GM12864 (cell line): ENCODE data around the gene DPH3.

Experiments used
- DNase-seq: peaks from one replicate; pipeline ENCODE4 v3.0.0-alpha.2; 2011; ENCODE audit warnings: low read depth
- H3K4me3 ChIP-seq: 2 replicates; pipeline ENCODE4 v1.5.1; 2011; ENCODE audit warnings: mild to moderate bottlenecking, low read depth, low read length, control low read depth
- CTCF ChIP-seq: IDR thresholded peaks from 2 replicates; pipeline ENCODE4 v1.5.1; 2011; ENCODE audit warnings: low read depth, mild to moderate bottlenecking, moderate library complexity, low read length, control low read depth, inconsistent platforms; ENCODE audit errors: missing control alignments

Gene DPH3

GRCh38 chr3:16300307-16300706 is 35.6 kb upstream of the DPH3 start:
- no peak overlapping the region for H3K4me3 ChIP-seq
- TF ChIP-seq CTCF, result no peak
- no peak for DNase-seq

GRCh38 chr3:16299746-16300145 is 35.0 kb upstream of the DPH3 start:
- no peak overlapping the region for H3K4me3 ChIP-seq
- DNase-seq, result no peak
- TF ChIP-seq CTCF, result no peak

GRCh38 chr3:16298891-16299290 is 34.1 kb upstream of the DPH3 start:
- no peak for DNase-seq
- no peak overlapping the region for H3K4me3 ChIP-seq
- no peak for TF ChIP-seq CTCF

GRCh38 chr3:16297997-16298885 is 33.5 kb upstream of the DPH3 start:
- no peak overlapping the region for H3K4me3 ChIP-seq
- TF ChIP-seq CTCF, result no peak
- DNase-seq, result no peak

GRCh38 chr3:16295298-16295890 is 30.7 kb upstream of the DPH3 start:
- H3K4me3 ChIP-seq, result no peak overlapping the region
- no peak for DNase-seq
- no peak for TF ChIP-seq CTCF

- TF ChIP-seq CTCF, result no peak
Observed at GRCh38 chr3:16294844-16295243, 30.1 kb upstream of the DPH3 start.

More at GRCh38 chr3:16294844-16295243, 30.1 kb upstream of the DPH3 start:
- H3K4me3 ChIP-seq, result no peak overlapping the region
- DNase-seq, result no peak
